PC-3 (cell line): ENCODE results near the gene ENOPH1.

Experiments used
- CTCF ChIP-seq: fragments of 300-600 bp; sonication (generic); conservative IDR thresholded peaks from 2 replicates; pipeline ENCODE4 v1.5.1; 2017; ENCODE audit warnings: antibody characterized with exemption, low read depth, mild to moderate bottlenecking, low read length
- EZH2 ChIP-seq: fragments of 300-600 bp; sonication (generic); IDR thresholded peaks from one replicate; pipeline ENCODE4 v1.6.1; 2017; ENCODE audit warnings: antibody characterized with exemption, mild to moderate bottlenecking, low read length; ENCODE audit not compliant: unreplicated experiment

DNA sequence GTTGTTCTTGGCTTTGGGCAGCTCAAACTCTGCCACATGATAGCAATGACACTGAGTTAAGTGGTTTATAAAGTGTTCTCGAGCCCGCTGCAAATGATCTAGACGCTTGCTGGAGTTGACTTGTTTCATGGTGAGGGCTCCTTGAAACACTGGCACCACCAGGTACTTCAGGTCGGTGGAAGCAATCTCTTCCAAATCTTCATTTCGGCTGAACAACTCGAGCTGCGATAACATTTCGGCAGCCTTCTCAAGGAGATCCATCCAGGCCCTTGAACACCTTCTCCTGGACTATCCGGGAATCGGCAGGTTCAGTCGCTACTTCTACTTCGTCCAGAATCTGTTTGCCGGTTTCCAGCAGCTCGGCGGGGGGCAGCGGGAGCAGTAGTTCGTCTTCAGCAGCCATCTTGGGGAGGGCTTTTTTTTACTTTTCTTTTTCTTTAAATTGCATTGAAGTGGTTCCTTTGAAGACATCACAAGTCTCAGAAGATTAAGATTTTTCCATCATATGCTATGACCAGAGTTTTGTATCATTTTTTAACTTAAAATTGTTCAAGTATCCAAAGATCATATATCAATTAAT, 28.1 kb upstream of the ENOPH1 start:
- no peak for TF ChIP-seq EZH2
- TF ChIP-seq CTCF: no peak
